Measurements from ENCODE around the gene SVIL.

Gene SVIL

DNA sequence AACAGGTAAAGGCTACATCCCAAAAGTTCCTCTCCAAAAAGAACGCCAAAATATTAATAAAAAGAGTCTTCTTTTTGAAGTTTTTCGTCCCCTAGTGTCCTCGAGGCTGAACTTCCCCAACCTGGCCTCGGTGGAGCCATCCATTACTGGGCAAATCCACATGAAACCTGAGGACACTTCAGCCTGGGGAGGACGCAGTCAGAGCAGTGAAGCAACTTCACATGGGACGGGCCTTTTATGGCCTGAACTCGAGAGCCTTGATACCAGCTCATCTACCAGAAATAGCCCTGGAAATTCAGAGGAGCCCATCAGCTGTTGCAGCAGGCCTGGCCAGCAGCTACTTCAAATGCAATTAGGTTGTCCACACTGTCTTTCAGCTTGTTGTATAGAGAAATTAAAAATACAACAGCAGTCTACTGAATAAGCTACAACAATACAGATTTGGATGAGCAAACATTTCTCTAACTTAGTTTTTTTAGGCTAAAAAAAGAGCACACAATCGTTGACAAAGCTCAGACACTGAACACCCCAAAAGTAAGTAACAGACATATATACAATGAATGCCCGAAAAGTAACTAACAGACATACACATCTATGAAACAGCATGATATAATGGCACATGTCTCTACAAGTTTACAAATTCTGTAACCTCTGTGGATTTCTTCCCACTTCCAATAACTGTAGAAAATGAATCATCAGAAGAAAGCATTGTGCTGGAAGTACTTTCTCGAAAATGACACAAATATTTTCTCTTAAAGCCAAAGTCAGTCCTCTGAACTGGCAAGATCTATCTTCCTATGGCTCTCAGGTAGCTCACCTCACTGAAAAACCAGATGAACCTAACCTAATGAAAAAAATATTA is at the start of gene SVIL:
TSS of gene SVIL (minus strand) at position 208 of the 862 bp plus-strand sequence. CDS start 79,913 bp downstream, outside the sequence.
- DNase-seq (ENCODE audit: low spot score), result no peak

GRCh38 chr10:29681676-29682448 is 47.1 kb upstream of the SVIL start:
- no peak for DNase-seq (ENCODE audit: low spot score)

DNA sequence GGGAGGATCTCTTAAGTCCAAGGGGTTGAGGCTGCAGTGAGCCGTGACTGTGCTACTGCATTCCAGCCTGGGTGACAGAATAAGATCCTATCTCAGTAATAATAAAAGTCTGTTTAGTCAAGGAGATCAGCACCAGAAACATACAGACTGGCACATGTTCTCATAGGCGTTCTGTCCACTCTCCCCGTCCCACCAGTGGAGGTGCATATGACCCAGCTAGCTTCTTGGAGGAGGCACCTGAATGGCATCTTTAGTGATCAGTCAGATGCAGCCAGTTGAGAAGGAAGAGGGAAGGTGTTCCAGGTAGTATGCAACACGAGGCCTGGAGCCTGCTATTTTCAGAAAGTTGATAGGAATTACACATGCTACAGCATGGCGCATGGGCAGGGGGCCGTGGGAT is 45.3 kb upstream of the SVIL start:
- DNase-seq (ENCODE audit: low spot score), result no peak

GRCh38 chr10:29676732-29677131 is 42.0 kb upstream of the SVIL start:
- no peak for DNase-seq (ENCODE audit: low spot score)

DNA sequence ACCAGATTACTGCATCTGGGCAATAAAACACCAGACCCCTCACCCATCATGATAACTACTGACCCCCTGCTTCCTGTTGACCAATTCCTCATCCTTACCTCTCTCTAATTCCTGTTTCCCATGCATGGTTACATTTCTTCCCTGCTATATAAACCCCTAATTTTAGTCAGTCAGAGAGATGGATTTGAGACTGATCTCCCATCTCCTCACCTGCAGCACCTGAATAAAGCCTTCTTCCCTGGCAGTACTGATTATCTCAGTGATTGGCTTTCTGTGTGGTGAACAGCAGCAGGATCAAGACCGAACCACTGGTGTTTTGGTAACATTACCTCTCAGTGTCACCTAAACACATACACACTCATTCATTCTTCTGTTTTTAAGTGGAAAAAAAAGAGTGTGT is 41.2 kb upstream of the SVIL start:
- no peak for DNase-seq (ENCODE audit: low spot score)

GRCh38 chr10:29671968-29672367 is 37.2 kb upstream of the SVIL start:
- DNase-seq (ENCODE audit: low spot score), result no peak

GRCh38 chr10:29671228-29671780 is 36.5 kb upstream of the SVIL start:
- no peak for DNase-seq (ENCODE audit: low spot score)

DNA sequence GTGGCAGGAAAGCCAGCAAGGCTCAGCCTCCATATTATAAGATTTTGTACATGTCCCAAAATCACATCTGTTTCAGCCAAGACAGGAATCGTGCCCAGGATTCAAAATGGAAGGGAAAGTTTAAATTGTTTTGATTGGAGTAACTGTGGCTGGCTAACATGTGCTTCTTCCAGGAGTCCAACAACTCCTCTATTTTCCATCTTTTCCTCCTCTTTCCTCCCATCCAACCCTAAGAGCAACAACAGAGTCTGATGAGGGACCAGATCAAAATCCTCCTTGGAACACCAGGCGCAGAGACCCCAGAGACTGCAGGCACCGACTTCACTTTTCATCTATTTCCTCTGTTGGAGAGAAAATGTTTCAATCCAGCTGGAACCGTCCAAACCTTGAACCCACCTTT is 36.0 kb upstream of the SVIL start:
- DNase-seq (ENCODE audit: low spot score), result no peak

DNA sequence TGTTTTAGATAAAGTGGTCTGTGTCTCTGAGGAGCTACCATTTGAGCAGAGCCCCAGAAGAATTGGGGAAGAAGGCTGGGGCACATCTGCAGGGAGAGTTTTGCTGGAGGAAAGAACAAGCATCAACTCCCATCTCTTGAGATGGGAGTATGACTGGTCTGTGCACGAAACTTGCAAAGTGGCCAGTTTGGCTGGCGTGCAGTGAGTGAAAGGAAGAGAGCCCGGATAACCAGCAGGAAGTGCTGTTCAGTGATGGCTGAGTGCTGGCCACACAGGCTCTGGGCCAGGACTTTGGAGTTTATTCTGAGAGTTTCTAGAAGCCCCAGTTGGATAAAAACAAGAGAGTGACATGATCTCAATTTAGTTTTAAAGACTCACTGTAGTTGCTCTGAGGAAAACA is 34.4 kb upstream of the SVIL start:
- DNase-seq (ENCODE audit: low spot score), result no peak

GRCh38 chr10:29668628-29669027 is 33.9 kb upstream of the SVIL start:
- DNase-seq (ENCODE audit: low spot score), result no peak

GRCh38 chr10:29667191-29667590 is 32.4 kb upstream of the SVIL start:
- no peak for DNase-seq (ENCODE audit: low spot score)

GRCh38 chr10:29666201-29666600 is 31.4 kb upstream of the SVIL start:
- no peak for DNase-seq (ENCODE audit: low spot score)

DNA sequence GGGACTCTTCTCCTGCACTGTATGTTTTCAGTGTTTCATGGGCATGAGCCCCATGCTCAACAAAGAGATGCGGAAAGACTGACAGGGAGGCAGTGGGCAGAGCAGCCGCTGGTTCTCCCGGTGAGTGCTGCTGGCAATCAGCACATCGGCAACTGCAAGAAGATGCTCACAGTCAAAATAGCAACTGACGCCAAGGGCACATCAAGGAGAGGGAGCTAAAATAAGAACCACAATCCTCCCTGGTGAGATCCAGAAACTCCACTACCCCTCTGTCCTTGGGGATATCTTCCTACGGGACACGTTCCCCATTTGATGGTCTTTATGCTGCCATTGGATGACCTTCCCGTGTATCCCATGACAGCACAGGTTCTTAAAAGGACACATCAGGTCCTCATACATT is 28.9 kb upstream of the SVIL start:
- DNase-seq (ENCODE audit: low spot score), result no peak

DNA sequence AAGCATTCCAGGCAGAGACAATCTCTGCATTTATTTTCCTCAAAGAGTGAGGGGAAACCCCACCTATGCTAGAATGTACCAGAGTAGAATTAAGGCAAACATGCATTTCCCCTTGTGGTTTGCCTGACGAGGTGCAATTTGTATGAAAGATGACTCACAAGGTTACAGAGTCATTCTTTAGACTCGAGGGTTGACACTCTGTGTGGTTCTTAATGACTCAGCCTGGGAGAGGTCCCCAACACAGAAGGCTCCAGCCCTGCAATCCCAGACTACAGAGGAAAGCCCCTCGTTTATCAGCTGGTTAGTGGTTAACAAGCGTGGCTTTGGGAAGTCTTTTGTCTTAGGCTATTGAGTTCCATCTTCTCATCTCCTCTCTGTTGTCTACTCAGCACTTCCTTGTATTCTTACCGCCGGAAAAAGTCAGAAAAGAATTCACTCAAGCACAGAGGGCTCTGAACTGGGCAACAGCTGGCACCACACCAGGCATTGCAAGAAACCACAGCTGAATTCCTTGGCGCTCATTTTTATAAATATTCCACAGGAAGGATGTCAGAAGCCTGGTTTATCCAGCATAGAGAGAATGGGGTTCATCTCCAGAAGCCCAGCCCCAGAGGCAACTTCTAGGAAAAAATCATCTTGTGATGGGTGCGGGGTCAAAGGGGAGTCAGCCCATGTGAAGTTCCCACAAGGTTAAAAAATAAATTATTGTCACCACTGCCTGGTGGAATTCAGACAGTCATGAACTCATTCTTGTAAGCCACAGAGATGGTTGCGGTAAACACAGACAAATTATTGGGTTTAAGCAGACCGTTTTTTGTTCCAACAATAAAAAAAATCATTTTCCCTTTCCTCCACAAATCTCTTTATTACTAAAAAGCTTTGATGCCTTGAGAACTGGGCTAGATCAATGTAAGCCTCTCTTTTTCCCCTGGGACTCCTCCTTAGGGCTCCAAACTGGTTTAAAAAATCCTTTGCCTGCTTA is 24.5 kb upstream of the SVIL start:
- DNase-seq (ENCODE audit: low spot score), result peak; percentile 11

GRCh38 chr10:29657719-29658274 is 23.0 kb upstream of the SVIL start:
- no peak for DNase-seq (ENCODE audit: low spot score)

DNA sequence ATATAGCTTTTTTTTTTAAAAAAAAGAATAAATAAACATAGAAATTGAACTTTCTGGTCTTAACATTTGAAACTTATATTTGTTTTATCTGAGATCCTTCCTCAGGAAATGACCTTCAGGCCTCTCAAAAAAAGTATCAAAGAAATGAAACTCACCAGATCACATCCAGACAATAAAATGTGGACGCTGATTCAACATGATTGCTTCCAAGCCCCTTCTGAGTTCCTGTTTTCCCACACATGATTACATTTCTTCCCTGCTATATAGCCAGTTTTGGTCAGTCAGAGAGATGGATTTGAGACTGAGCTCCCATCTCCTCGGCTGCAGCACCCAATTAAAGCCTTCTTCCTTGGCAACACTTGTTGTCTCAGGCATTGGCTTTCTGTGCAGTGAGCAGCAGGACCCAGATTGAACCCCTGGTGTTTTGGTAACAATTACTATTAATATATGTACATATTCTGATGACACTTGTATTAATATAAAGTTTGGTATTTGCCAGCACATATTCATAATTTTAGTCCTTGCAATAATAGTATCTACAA is 21.8 kb upstream of the SVIL start:
- DNase-seq (ENCODE audit: low spot score), result no peak

DNA sequence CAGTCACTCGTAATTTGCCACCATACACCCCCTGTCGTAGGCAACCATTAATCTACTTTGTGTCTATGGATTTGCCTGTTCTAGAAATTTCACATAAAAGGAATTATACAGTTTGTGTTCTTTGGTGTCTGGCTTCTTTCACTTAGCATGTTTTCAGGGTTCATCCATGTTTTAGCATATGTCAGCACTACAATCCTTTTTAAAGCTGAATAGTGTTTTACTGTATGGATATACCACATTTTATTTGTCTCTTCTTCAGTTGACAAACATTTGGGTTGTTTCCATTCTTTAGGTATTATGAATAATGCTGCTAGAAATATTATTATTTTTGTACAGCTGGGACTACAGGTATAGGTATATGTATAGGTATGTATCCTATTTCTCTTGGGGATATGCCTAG is 17.4 kb upstream of the SVIL start:
- no peak for DNase-seq (ENCODE audit: low spot score)

DNA sequence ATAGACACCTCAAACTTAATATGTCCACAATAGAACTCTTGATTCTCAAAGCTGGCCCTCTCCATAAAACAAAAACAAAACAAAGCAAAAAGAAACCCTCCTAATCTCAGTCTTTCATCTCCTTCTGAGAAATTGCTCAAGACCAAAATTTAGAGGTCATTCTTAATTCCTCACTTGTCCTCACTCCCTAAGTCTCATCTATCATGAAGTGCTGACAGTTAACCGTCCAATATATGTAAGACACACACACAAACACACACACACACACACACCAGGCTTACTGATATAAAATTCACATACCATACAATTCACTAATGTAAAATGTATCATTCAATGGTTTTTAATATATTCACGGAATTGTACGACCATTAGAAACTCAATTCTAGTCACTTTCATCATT is 17.0 kb upstream of the SVIL start:
- no peak for DNase-seq (ENCODE audit: low spot score)

DNA sequence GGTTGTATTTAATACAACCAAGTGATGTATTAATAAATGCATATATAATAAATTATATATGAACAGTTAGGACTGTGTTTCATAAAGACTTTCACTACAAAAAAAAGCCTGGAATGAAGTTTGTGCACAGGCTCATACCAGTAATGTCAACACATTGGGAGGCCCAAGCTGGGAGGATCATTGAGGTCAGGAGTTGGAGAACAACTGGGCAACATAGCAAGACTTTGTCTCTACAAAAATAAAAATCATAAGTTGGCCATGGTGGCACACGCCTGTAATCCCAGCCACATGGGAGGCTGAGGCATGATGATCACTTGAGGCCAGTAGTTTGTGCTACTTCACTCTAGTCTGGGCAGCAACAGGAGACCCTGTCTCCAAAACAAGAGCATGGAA is 15.8 kb upstream of the SVIL start:
- no peak for DNase-seq (ENCODE audit: low spot score)

- no peak for DNase-seq (ENCODE audit: low spot score)
These were observed 15.1 kb upstream of the SVIL start for GRCh38 chr10:29649561-29650551.

Measured in pons (tissue), 1 donor.